HepG2 (cell line): ENCODE measurements around the gene ABCB4. TPM values are rescaled to one million over a fixed set of nuclear protein-coding genes. Genes with fewer than 3 reads are reported as not detected.

ENCODE experiments used
- ATAC-seq: fragments of 200-7000 bp; cut with Tn5 transposase; 3 replicates; pipeline ENCODE4 v1.9.1; 2020; ENCODE audit warnings: mild to moderate bottlenecking, moderate library complexity
- BruUV-seq: library from RNA; stranded (reverse); fragments of 400-500 nt; replicated peaks from 2 replicates; lab custom pipeline; 2021; lab: Mats Ljungman, UMichigan
- CTCF ChIA-PET: fragments of 300-600 bp; formaldehyde crosslinking; extraction: SDS; loops from one replicate; lab custom pipeline; 2021; ENCODE audit warnings: low total read pairs, inconsistent platforms, low intra/inter-chr PET ratio; lab: Yijun Ruan, JAX
- POLR2A ChIA-PET: fragments of 350-600 bp; sonication (Branson Sonifier 250); formaldehyde crosslinking; loops from one replicate; lab custom pipeline; 2020; ENCODE audit warnings: antibody characterized with exemption, inconsistent platforms; lab: Yijun Ruan, JAX
- DNase-seq: peaks from one replicate; pipeline ENCODE4 v3.0.0-alpha.2; 2015; ENCODE audit warnings: low spot score
- FAIRE-seq: peaks from 3 replicates; lab custom pipeline; 2011; peaks lifted over from hg19 to GRCh38; lab: Jason Lieb, UNC
- H2AFZ ChIP-seq: one replicate; pipeline ENCODE4 v1.6.1; 2011; ENCODE audit warnings: low read length, inconsistent platforms
- H3K27ac ChIP-seq: fragments of 300-600 bp; 3 replicates; pipeline ENCODE4 v1.8.0; 2011; ENCODE audit warnings: mixed run types, mild to moderate bottlenecking, mixed read lengths, low read length, inconsistent platforms; ENCODE audit not compliant: insufficient read depth; ENCODE audit errors: extremely low read length
- H3K27me3 ChIP-seq, 2 experiments: fragments of 200-600 bp in 1 of 2; 2 replicates in 1 of 2; 3 replicates in 1 of 2; pipeline versions ENCODE4 v1.6.0 to v1.8.0; 2011; ENCODE audit warnings: low read length in 2 of 2, mild to moderate bottlenecking in 2 of 2, moderate library complexity in 2 of 2, inconsistent platforms in 1 of 2; ENCODE audit not compliant: insufficient read depth in 2 of 2, control insufficient read depth in 1 of 2
- H3K36me3 ChIP-seq, 2 experiments: fragments of 200-600 bp in 1 of 2; replicated peaks in 1 of 2; 2 replicates in 1 of 2; 3 replicates in 1 of 2; pipeline versions ENCODE4 v1.5.1 to v1.8.0; 2011; ENCODE audit warnings: low read length in 2 of 2, inconsistent platforms in 1 of 2; ENCODE audit not compliant: insufficient read depth in 2 of 2, control insufficient read depth in 1 of 2
- H3K4me1 ChIP-seq: 2 replicates; pipeline ENCODE4 v1.5.1; 2012; ENCODE audit warnings: low read length, inconsistent platforms; ENCODE audit not compliant: insufficient read depth
- H3K4me2 ChIP-seq: 2 replicates; pipeline ENCODE4 v1.6.0; 2011; ENCODE audit warnings: low read depth, low read length, inconsistent platforms
- H3K4me3 ChIP-seq, 3 experiments: fragments of 200-600 bp in 1 of 3; sonication (generic), shearing (Covaris generic) in 1 of 3; replicated peaks in 1 of 3; 2 replicates each; pipeline ENCODE4 v1.5.1; 2011 to 2016; ENCODE audit warnings: low read length in 3 of 3, inconsistent platforms in 2 of 3, low read depth in 2 of 3, mild to moderate bottlenecking in 2 of 3, control low read depth in 1 of 3, mixed read lengths in 1 of 3; ENCODE audit not compliant: insufficient read depth in 1 of 3
- H3K79me2 ChIP-seq: one replicate; pipeline ENCODE4 v1.6.1; 2011; ENCODE audit warnings: low read length, inconsistent platforms; ENCODE audit not compliant: insufficient read depth
- H3K9ac ChIP-seq: 2 replicates; pipeline ENCODE4 v1.6.0; 2011; ENCODE audit warnings: mild to moderate bottlenecking, low read depth, low read length, inconsistent platforms; ENCODE audit not compliant: insufficient read depth
- H3K9me3 ChIP-seq: 2 replicates; pipeline ENCODE4 v1.5.1; 2012; ENCODE audit warnings: mild to moderate bottlenecking, low read length
- H4K20me1 ChIP-seq: 2 replicates; pipeline ENCODE4 v1.6.0; 2011; ENCODE audit warnings: inconsistent platforms, mild to moderate bottlenecking, low read length, moderate library complexity; ENCODE audit not compliant: insufficient read depth
- AKAP8 ChIP-seq: sonication (generic); formaldehyde crosslinking; IDR thresholded peaks from 2 replicates; pipeline ENCODE4 v1.5.1; 2020; ENCODE audit warnings: mild to moderate bottlenecking, missing genetic modification reagents
- BRCA1 ChIP-seq: sonication (generic); formaldehyde crosslinking; IDR thresholded peaks from 2 replicates; pipeline ENCODE4 v1.4.0; 2020; ENCODE audit warnings: missing genetic modification reagents
- CHD2 ChIP-seq: IDR thresholded peaks from 2 replicates; pipeline ENCODE4 v1.6.1; 2011; ENCODE audit warnings: low read depth, low read length, improper control_type of control experiment
- CREM ChIP-seq, 2 experiments: sonication (generic) in 1 of 2; formaldehyde crosslinking in 1 of 2; IDR thresholded peaks; 2 replicates each; pipeline versions ENCODE4 v1.4.0 to v1.6.1; 2016 to 2020; ENCODE audit warnings: antibody characterized with exemption in 1 of 2, mild to moderate bottlenecking in 1 of 2, missing genetic modification reagents in 1 of 2
- MBNL3 ChIP-seq: fragments of 250-450 bp; sonication (Bioruptor Pico); conservative IDR thresholded peaks from 2 replicates; pipeline ENCODE4 v1.8.0; 2022; ENCODE audit warnings: mild to moderate bottlenecking, inconsistent platforms
- PAWR ChIP-seq: sonication (generic); formaldehyde crosslinking; IDR thresholded peaks from 2 replicates; pipeline ENCODE4 v1.4.0; 2020; ENCODE audit warnings: missing genetic modification reagents, mild to moderate bottlenecking, borderline replicate concordance
- RBM39 ChIP-seq: fragments of 200-400 bp; formaldehyde crosslinking; IDR thresholded peaks from one replicate; pipeline ENCODE4 v1.6.1; 2018; ENCODE audit warnings: antibody characterized with exemption, mild to moderate bottlenecking, low read depth, low read length; ENCODE audit not compliant: poor library complexity, severe bottlenecking
- ZFP37 ChIP-seq: sonication (generic); formaldehyde crosslinking; IDR thresholded peaks from 2 replicates; pipeline ENCODE4 v1.4.0; 2020; ENCODE audit warnings: missing genetic modification reagents, borderline replicate concordance
- ZNF207 ChIP-seq: fragments of 450-650 bp; IDR thresholded peaks from 2 replicates; pipeline ENCODE4 v1.6.1; 2016; ENCODE audit warnings: antibody characterized with exemption, borderline replicate concordance
- ZNF253 ChIP-seq: sonication (generic); formaldehyde crosslinking; IDR thresholded peaks from 2 replicates; pipeline ENCODE4 v1.8.0; 2022; ENCODE audit warnings: mild to moderate bottlenecking, missing genetic modification reagents, borderline replicate concordance
- ZNF296 ChIP-seq: sonication (generic); formaldehyde crosslinking; conservative IDR thresholded peaks from 2 replicates; pipeline ENCODE4 v1.5.0; 2020; ENCODE audit warnings: mild to moderate bottlenecking, missing genetic modification reagents
- ZNF33B ChIP-seq: sonication (generic); formaldehyde crosslinking; IDR thresholded peaks from 2 replicates; pipeline ENCODE4 v1.5.1; 2020; ENCODE audit warnings: mild to moderate bottlenecking, missing genetic modification reagents
- ZNF552 ChIP-seq: sonication (generic); formaldehyde crosslinking; IDR thresholded peaks from 2 replicates; pipeline ENCODE4 v1.9.0; 2022; ENCODE audit warnings: missing genetic modification reagents, mild to moderate bottlenecking, borderline replicate concordance
- ZNF577 ChIP-seq: sonication (generic); formaldehyde crosslinking; IDR thresholded peaks from 2 replicates; pipeline ENCODE4 v1.4.0; 2020; ENCODE audit warnings: mild to moderate bottlenecking, low read depth, missing genetic modification reagents, borderline replicate concordance
- ZNF816 ChIP-seq: sonication (generic); formaldehyde crosslinking; IDR thresholded peaks from 2 replicates; pipeline ENCODE4 v1.8.0; 2022; ENCODE audit warnings: missing genetic modification reagents, mild to moderate bottlenecking, borderline replicate concordance
- WGBS: methylation state at CpG from one replicate; pipeline ENCODE4 v1.1.6; 2017; ENCODE audit warnings: low lambda C conversion rate; 5-methylcytosine and 5-hydroxymethylcytosine counted together
- in situ Hi-C: cut with HindIII; loops from 2 replicates; pipeline ENCODE4 v1.10.0; 2017; ENCODE audit warnings: low pct_unique_long_range_greater_than_20kb; ENCODE audit not compliant: extremely low pct_ligation_motif_present
- intact Hi-C: fragments of 100-400 bp; cut with micrococcal nuclease; formaldehyde crosslinking; loops from one replicate; pipeline ENCODE4 v1.10.0; 2022; ENCODE audit not compliant: unreplicated experiment
- polyA plus RNA-seq, 8 experiments: library from polyadenylated mRNA; depleted of rRNA in 3 of 8; stranded (reverse) in 7 of 8; unstranded in 1 of 8; fragments of >200 nt; fragmentation: Illumina TruSeq in 4 of 8; extraction: Trizol in 4 of 8; gene quantifications; 2 replicates each; pipeline versions ENCODE4 v1.2.1 to v1.2.3, GENCODE V29; 2011 to 2016; ENCODE audit warnings: low read depth in 4 of 8, missing spikeins in 1 of 8, mixed read lengths in 1 of 8; ENCODE audit not compliant: insufficient read depth in 1 of 8
- total RNA-seq, 5 experiments: library from RNA; depleted of rRNA; stranded (reverse); fragments of >200 nt; fragmentation: Illumina TruSeq; extraction: Trizol; gene quantifications; 2 replicates each; pipeline ENCODE4 v1.2.3, GENCODE V29; 2016; ENCODE audit warnings: low read depth in 1 of 5
- TF ChIP-seq, protein P1 (sequence below): sonication (generic); formaldehyde crosslinking; IDR thresholded peaks from 2 replicates; pipeline ENCODE4 v1.4.0; 2020; ENCODE audit warnings: missing genetic modification reagents; ENCODE audit errors: not compliant biosample characterization
- TF ChIP-seq, protein P2 (sequence below): conservative IDR thresholded peaks from 2 replicates; pipeline ENCODE4 v1.6.1; 2018; ENCODE audit warnings: missing genetic modification reagents

Gene ABCB4
- total and polyA plus RNA-seq, 2 of the 13 experiments (the other 11 are each of a cell fraction or from before 2014, with no cell fraction given) = 18.0 to 32.4 TPM

DNA sequence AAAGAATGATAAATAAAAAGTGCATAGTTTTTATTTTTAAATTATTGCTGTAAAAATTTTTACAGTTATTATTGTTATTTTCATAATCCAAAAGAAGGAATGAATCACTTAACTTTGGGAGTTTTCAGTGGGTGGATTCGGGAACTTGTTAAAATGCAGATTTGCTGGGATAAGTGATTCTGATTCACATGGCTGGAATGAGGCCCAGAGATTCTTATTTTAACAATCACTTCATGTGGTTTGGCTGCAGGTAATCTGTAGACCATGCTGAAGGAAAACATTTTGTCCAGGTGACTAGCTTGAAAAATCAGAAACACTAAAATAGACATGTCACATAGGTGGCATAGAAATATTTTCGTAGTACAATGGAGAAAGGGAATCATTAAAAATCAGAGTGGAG lies 116.1 kb downstream of the ABCB4 start:
- ChIA-PET POLR2A (no interaction called here), CTCF (no interaction called here)
- peaks cover 9% of the 10 kb centered on the region for H3K9me3 ChIP-seq
- DNase-seq (no peak), FAIRE-seq (no peak), ATAC-seq (no peak)
- no peak overlapping the region for H3K9ac ChIP-seq
- peaks cover 14% of the 10 kb centered on the region for H3K4me1 ChIP-seq
- H4K20me1 ChIP-seq = no peaks in the 10 kb centered on the region
- H3K4me3 ChIP-seq = no peak overlapping the region
- intact Hi-C loops = no loop called here
- H2AFZ ChIP-seq = no peak overlapping the region
- H3K27me3 ChIP-seq = no peaks in the 10 kb centered on the region
- no peaks in the 10 kb centered on the region for H3K79me2 ChIP-seq
- no peak overlapping the region for H3K27ac ChIP-seq
- 94% methylated on average over 2 of the region's 2 CpGs for WGBS
- BruUV-seq = no TSS peak
- H3K4me2 ChIP-seq = no peak overlapping the region
- in situ Hi-C loops = no loop called here
- peaks cover 0 to 16% of the 10 kb centered on the region in 2 experiments for H3K36me3 ChIP-seq
- TF ChIP-seq BRCA1 (CRISPR knock-in tag) (no peak), PAWR (CRISPR knock-in tag) (no peak), MBNL3 (CRISPR knock-in tag) (no peak), ZNF577 (CRISPR knock-in tag) (no peak)
- TF ChIP-seq, all 625 proteins: peak for 0

GRCh38 chr7:87356448-87356847 lies 119.0 kb downstream of the ABCB4 start:
- Histone ChIP-seq H3K9ac (no peak overlapping the region), H3K79me2 (no peaks in the 10 kb centered on the region), H2AFZ (no peak overlapping the region), H3K27ac (no peak overlapping the region), H3K4me1 (no peaks in the 10 kb centered on the region)
- in situ Hi-C loops = no loop called here
- no peak for TF ChIP-seq ZNF253 (CRISPR knock-in tag)
- no peak for TF ChIP-seq CHD2
- no peak for TF ChIP-seq RBM39
- TF ChIP-seq ZNF33B (CRISPR knock-in tag) = no peak
- no peak for TF ChIP-seq ZNF816 (CRISPR knock-in tag)
- TF ChIP-seq, protein P1, sequence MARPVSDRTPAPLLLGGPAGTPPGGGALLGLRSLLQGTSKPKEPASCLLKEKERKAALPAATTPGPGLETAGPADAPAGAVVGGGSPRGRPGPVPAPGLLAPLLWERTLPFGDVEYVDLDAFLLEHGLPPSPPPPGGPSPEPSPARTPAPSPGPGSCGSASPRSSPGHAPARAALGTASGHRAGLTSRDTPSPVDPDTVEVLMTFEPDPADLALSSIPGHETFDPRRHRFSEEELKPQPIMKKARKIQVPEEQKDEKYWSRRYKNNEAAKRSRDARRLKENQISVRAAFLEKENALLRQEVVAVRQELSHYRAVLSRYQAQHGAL (CRISPR knock-in tag) = no peak
- TF ChIP-seq ZFP37 (CRISPR knock-in tag) = no peak
- no peak for TF ChIP-seq AKAP8 (CRISPR knock-in tag)
- no peak for TF ChIP-seq ZNF296 (CRISPR knock-in tag)
- TF ChIP-seq CREM (IDR thresholded peaks at IDR 0.05) = no peak
- TF ChIP-seq CREM (CRISPR knock-in tag; IDR thresholded peaks at IDR 0.05) = no peak
- no peak for TF ChIP-seq ZNF552
- TF ChIP-seq, protein P2, sequence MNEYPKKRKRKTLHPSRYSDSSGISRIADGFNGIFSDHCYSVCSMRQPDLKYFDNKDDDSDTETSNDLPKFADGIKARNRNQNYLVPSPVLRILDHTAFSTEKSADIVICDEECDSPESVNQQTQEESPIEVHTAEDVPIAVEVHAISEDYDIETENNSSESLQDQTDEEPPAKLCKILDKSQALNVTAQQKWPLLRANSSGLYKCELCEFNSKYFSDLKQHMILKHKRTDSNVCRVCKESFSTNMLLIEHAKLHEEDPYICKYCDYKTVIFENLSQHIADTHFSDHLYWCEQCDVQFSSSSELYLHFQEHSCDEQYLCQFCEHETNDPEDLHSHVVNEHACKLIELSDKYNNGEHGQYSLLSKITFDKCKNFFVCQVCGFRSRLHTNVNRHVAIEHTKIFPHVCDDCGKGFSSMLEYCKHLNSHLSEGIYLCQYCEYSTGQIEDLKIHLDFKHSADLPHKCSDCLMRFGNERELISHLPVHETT (CRISPR knock-in tag) = no peak
- TF ChIP-seq ZNF207 = no peak
- TF ChIP-seq, all 625 proteins: peak for 0
- no peak for ATAC-seq
- ChIA-PET CTCF (no interaction called here), POLR2A (no interaction called here)
- intact Hi-C loops = no loop called here
- 100% methylated on average over 1 of the region's 1 CpG for WGBS
- Histone ChIP-seq H3K4me3 (no peak overlapping the region), H3K4me2 (no peak overlapping the region), H3K9me3 (peaks cover 21% of the 10 kb centered on the region), H3K27me3 (no peaks in the 10 kb centered on the region), H4K20me1 (no peaks in the 10 kb centered on the region), H3K36me3 (peaks cover 3 to 26% of the 10 kb centered on the region in 2 experiments; a peak in 4 of 5 replicates)
- FAIRE-seq = no peak
- BruUV-seq = no TSS peak
- DNase-seq = no peak
